ENCODE results near the gene N4BP2L1.
"Not testable (repeated sequence)": the region's sequence is repeated elsewhere in the genome, so short reads cannot be mapped to it uniquely, and the experiment has no call there.

- not testable (repeated sequence) for TF ChIP-seq REST (IDR thresholded peaks at IDR 0.05); GABPA (IDR thresholded peaks at IDR 0.05 in 1 of 2, conservative IDR thresholded peaks at IDR 0.05 in 1 of 2); CTCF (IDR thresholded peaks at IDR 0.05; ENCODE audit: low read depth, low read length, missing input control); HNF4A (conservative IDR thresholded peaks at IDR 0.05); SP1 (IDR thresholded peaks at IDR 0.05); NR2F2 (IDR thresholded peaks at IDR 0.05); FOXA1 (IDR thresholded peaks at IDR 0.05); ATF3 (IDR thresholded peaks at IDR 0.05); RAD21 (IDR thresholded peaks at IDR 0.05); EGR1 (IDR thresholded peaks at IDR 0.05; ENCODE audit: low read depth in 2 of 2)
Measured at GRCh38 chr13:32350839-32351441, 77.0 kb downstream of the N4BP2L1 start.
